ENCODE data around the gene SYNE1. TPM values are rescaled to one million over a fixed set of nuclear protein-coding genes. Genes with fewer than 3 reads are reported as not detected.

The SYNE1 gene
- total RNA-seq, 1 donor, result 101 TPM

DNA sequence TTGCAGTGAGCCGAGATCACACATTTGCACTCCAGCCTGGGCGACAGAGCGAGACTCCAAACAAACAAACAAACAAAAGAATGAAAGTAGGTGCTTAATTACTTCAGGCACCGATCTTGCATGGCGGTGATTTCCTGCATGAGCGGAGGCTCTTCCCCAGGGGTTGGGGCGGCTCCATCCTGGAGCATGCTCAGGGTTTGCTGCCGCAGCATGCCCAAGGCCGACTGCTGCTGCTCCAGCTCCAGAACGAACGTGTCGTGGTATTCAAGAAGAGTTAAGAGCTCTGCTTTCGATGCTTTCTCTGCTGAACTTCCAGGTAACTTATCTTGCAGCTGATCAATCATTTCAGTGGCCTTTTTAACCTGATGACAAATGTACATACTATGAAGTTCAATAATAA is 313.8 kb downstream of the SYNE1 start:
- DNase-seq (ENCODE audit: low read depth), result no peak
- TF ChIP-seq, protein P1, sequence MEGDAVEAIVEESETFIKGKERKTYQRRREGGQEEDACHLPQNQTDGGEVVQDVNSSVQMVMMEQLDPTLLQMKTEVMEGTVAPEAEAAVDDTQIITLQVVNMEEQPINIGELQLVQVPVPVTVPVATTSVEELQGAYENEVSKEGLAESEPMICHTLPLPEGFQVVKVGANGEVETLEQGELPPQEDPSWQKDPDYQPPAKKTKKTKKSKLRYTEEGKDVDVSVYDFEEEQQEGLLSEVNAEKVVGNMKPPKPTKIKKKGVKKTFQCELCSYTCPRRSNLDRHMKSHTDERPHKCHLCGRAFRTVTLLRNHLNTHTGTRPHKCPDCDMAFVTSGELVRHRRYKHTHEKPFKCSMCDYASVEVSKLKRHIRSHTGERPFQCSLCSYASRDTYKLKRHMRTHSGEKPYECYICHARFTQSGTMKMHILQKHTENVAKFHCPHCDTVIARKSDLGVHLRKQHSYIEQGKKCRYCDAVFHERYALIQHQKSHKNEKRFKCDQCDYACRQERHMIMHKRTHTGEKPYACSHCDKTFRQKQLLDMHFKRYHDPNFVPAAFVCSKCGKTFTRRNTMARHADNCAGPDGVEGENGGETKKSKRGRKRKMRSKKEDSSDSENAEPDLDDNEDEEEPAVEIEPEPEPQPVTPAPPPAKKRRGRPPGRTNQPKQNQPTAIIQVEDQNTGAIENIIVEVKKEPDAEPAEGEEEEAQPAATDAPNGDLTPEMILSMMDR (IDR thresholded peaks at IDR 0.05; ENCODE audit: insufficient read depth, low read depth, low read length), result no peak
- no peak overlapping the region for H3K4me3 ChIP-seq (ENCODE audit: low read depth, low read length)

DNA sequence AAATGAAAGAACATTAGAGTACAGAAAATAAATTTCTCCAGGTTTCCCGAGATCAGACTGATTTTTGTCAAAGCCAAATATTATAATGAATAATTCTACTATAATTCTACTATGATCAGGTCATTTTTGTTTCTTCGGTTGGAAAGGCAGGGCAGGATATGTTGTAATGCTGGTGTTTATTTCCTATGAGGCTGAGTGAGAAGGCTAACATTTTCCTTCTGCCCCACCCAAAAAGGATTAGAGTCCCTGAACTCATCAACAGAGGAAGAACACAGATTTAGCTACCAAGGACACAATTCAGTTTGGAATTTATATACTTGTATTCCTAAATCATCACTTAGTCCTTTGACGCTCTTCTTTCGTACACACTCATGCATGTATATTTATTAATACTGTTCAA is 318.9 kb downstream of the SYNE1 start:
- peak; percentile 53 for DNase-seq (ENCODE audit: low read depth)
- TF ChIP-seq, protein P1 (IDR thresholded peaks at IDR 0.05; ENCODE audit: insufficient read depth, low read depth, low read length), result no peak
- no peak overlapping the region for H3K4me3 ChIP-seq (ENCODE audit: low read depth, low read length)

DNA sequence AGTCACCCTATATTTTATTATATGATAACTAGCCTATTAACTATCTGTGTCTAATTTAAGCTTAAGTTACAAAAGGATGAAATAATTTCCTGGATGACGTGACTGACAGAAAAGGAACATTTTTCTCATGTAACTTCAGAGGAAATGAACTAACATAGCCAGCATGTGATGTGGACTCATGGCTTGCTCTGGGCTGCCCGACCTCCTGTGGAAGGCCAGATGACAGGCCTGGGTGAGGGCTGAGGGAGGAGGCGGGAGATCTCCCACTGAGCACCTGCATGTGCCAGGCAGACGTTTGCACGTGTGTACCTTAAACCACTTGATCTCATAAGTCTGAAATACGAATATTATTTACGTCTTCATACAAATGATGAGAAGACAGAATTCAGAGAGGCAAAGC is 321.1 kb downstream of the SYNE1 start:
- DNase-seq (ENCODE audit: low read depth), result peak; percentile 66
- TF ChIP-seq, protein P1 (IDR thresholded peaks at IDR 0.05; ENCODE audit: insufficient read depth, low read depth, low read length), result no peak
- H3K4me3 ChIP-seq (ENCODE audit: low read depth, low read length), result no peak overlapping the region

DNA sequence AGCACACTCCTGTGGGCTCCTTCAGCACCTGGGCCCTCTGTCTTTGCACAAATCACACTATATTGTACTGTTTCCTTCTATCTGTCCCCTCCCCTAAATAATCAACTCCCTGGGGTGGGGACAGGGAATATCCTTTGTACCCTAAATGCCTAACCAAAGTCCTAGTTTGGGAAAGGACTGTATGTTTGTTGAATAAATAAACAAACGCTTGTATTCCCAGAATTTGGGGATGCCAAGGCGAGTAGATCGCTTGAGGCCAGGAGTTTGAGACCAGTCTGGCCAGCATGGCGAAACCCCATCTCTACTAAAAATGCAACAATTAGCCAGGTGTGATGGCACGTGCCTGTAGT is 322.7 kb downstream of the SYNE1 start:
- TF ChIP-seq, protein P1 (IDR thresholded peaks at IDR 0.05; ENCODE audit: insufficient read depth, low read depth, low read length), result no peak
- no peak overlapping the region for H3K4me3 ChIP-seq (ENCODE audit: low read depth, low read length)

DNA sequence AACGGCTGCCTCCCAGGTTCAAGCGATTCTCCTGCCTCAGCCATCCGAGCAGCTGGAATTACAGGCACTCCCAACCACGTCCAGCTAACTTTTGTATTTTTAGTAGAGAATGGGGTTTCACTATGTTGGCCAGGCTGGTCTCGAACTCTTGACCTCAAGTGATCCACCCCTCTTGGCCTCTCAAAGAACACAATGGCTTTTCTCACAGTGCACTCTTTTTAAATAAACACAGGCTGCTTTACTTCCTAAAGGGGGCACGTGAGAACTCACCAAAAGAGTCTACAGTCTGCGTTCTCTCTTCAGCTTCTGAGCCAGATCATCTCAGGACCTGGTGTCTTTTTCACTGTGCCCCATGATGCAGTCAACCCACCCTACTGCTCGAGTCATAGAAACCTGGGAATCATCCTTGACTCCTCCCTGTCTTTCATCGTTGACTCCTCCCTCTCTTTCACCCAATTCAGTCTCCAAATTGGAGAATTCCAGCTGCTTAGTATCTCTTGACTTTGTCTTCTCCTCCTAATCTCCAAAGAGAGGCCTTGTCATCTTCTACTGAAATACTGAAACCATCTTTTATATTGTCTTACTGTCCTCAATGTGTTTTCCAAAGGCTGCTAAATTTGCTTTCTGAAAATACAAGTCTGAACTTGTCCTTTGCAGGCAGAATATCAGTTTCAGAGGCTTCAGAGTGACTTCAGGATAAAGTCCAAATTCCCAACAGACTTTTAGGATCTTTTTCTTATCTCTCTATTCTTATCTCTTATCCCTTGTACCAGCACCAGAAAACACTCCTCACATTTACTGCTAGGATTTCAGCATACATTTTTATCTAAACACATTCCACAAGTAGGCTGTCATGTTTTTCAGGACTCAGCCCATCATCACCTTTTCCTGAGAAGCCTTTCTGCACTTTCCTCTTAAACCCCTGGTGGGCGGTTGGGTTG is 323.4 kb downstream of the SYNE1 start:
- DNase-seq (ENCODE audit: low read depth), result peak; percentile 86
- TF ChIP-seq, protein P1 (IDR thresholded peaks at IDR 0.05; ENCODE audit: insufficient read depth, low read depth, low read length), result peak; percentile 29
- H3K4me3 ChIP-seq (ENCODE audit: low read depth, low read length), result no peak overlapping the region

More for the DNA sequence above, 322.7 kb downstream of the SYNE1 start:
- no peak for DNase-seq (ENCODE audit: low read depth)

DNA sequence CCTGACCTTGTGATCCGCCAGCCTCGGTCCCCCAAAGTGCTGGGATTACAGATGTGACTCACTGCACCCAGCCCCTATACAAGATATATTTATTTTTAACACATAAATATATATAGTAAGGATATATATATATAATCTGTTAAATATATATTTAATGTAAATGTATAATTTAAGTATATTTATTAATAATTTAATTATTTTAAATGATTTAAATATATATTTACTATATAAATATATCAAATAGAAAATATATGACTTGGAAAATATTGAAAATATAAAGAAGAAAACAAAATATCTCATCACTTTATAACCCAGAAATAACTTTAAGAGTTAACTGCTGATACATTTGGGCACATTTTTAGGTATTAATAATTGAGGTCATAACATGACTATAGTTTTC is 324.7 kb downstream of the SYNE1 start:
- TF ChIP-seq, protein P1 (IDR thresholded peaks at IDR 0.05; ENCODE audit: insufficient read depth, low read depth, low read length), result no peak
- no peak for DNase-seq (ENCODE audit: low read depth)
- no peak overlapping the region for H3K4me3 ChIP-seq (ENCODE audit: low read depth, low read length)

Data from fibroblast of villous mesenchyme (primary cell).